GM23338 (cell line): ENCODE data around the gene DNAJC15. TPM values are rescaled to one million over a fixed set of nuclear protein-coding genes. Genes with fewer than 3 reads are reported as not detected.

Source experiments
- ATAC-seq: fragments of 200-7000 bp; cut with Tn5 transposase; 3 replicates; pipeline ENCODE4 v1.9.1; 2020
- DNase-seq: peaks from one replicate; pipeline ENCODE4 v3.0.0-alpha.2; 2015; ENCODE audit warnings: low spot score
- H2AFZ ChIP-seq: fragments of 200-600 bp; sonication (generic); 2 replicates; pipeline ENCODE4 v1.8.0; 2016; ENCODE audit warnings: antibody characterized with exemption, mild to moderate bottlenecking, moderate library complexity
- H3F3A ChIP-seq: fragments of 200-600 bp; sonication (generic); replicated peaks from 2 replicates; pipeline ENCODE4 v1.8.0; 2017; ENCODE audit warnings: antibody characterized with exemption, mixed run types, low read depth
- H3K27ac ChIP-seq: fragments of 200-600 bp; sonication (generic); 2 replicates; pipeline ENCODE4 v1.6.1; 2016; ENCODE audit warnings: low read depth
- H3K27me3 ChIP-seq: fragments of 200-600 bp; sonication (generic); 2 replicates; pipeline ENCODE4 v1.8.0; 2016; ENCODE audit warnings: mild to moderate bottlenecking, mixed run types, moderate library complexity; ENCODE audit not compliant: insufficient read depth
- H3K36me3 ChIP-seq: fragments of 200-600 bp; sonication (generic); 2 replicates; pipeline ENCODE4 v1.8.0; 2016; ENCODE audit warnings: mild to moderate bottlenecking; ENCODE audit not compliant: insufficient read depth
- H3K4me1 ChIP-seq: fragments of 200-600 bp; sonication (generic); 2 replicates; pipeline ENCODE4 v1.8.0; 2016; ENCODE audit warnings: mild to moderate bottlenecking, moderate library complexity; ENCODE audit not compliant: insufficient read depth
- H3K4me2 ChIP-seq: fragments of 200-600 bp; sonication (generic); 2 replicates; pipeline ENCODE4 v1.7.1; 2017; ENCODE audit warnings: mixed run types
- H3K4me3 ChIP-seq: fragments of 200-600 bp; sonication (generic); 2 replicates; pipeline ENCODE4 v1.6.1; 2016; ENCODE audit warnings: mixed run types
- H3K79me2 ChIP-seq: fragments of 200-600 bp; sonication (generic); replicated peaks from 2 replicates; pipeline ENCODE4 v1.8.0; 2017; ENCODE audit warnings: mild to moderate bottlenecking; ENCODE audit not compliant: insufficient read depth
- H3K9me2 ChIP-seq: fragments of 200-600 bp; sonication (generic); 2 replicates; pipeline ENCODE4 v1.8.0; 2017; ENCODE audit not compliant: insufficient read depth
- H4K20me1 ChIP-seq: fragments of 200-600 bp; sonication (generic); replicated peaks from 2 replicates; pipeline ENCODE4 v1.8.0; 2017; ENCODE audit warnings: mild to moderate bottlenecking; ENCODE audit not compliant: insufficient read depth
- H3K27ac Mint-ChIP-seq: 2 replicates; pipeline ENCODE4 v1.8.0; 2020; ENCODE audit warnings: inconsistent platforms, mild to moderate bottlenecking, moderate library complexity, mixed read lengths
- H3K27me3 Mint-ChIP-seq: 3 replicates; pipeline ENCODE4 v1.8.0; 2022; ENCODE audit warnings: low read depth, mild to moderate bottlenecking, moderate library complexity, mixed read lengths, inconsistent platforms; ENCODE audit not compliant: insufficient read depth, poor library complexity
- H3K36me3 Mint-ChIP-seq: 3 replicates; pipeline ENCODE4 v1.8.0; 2021; ENCODE audit warnings: low read depth, mild to moderate bottlenecking, inconsistent platforms, moderate library complexity, mixed read lengths
- H3K4me1 Mint-ChIP-seq: 3 replicates; pipeline ENCODE4 v1.8.0; 2020; ENCODE audit warnings: mild to moderate bottlenecking, inconsistent platforms, mixed read lengths
- H3K4me3 Mint-ChIP-seq: 3 replicates; pipeline ENCODE4 v1.8.0; 2021; ENCODE audit warnings: moderate library complexity, mild to moderate bottlenecking, inconsistent platforms, mixed read lengths
- H3K9me3 Mint-ChIP-seq: 3 replicates; pipeline ENCODE4 v1.8.0; 2020; ENCODE audit warnings: moderate library complexity, mild to moderate bottlenecking, inconsistent platforms, mixed read lengths
- EZH2 ChIP-seq: fragments of 200-600 bp; sonication (generic); IDR thresholded peaks from one replicate; pipeline ENCODE4 v1.8.0; 2017; ENCODE audit warnings: antibody characterized with exemption, mild to moderate bottlenecking, low read depth; ENCODE audit not compliant: unreplicated experiment
- EZH2phosphoT487 ChIP-seq: fragments of 200-600 bp; sonication (generic); IDR thresholded peaks from one replicate; pipeline ENCODE4 v1.8.1; 2018; ENCODE audit warnings: antibody characterized with exemption; ENCODE audit not compliant: unreplicated experiment
- NANOG ChIP-seq: IDR thresholded peaks from 2 replicates; pipeline ENCODE4 v1.6.1; 2016; ENCODE audit warnings: antibody characterized with exemption, borderline replicate concordance
- STAT1 ChIP-seq: IDR thresholded peaks from one replicate; pipeline ENCODE4 v1.6.1; 2016; ENCODE audit warnings: antibody characterized with exemption; ENCODE audit not compliant: unreplicated experiment
- ZNF331 ChIP-seq: fragments of 250-450 bp; sonication (Bioruptor Pico); IDR thresholded peaks from 2 replicates; pipeline ENCODE4 v1.5.0; 2020; ENCODE audit warnings: low read depth, mild to moderate bottlenecking, moderate library complexity
- ZNF462 ChIP-seq: fragments of 250-450 bp; sonication (Bioruptor Pico); IDR thresholded peaks from 2 replicates; pipeline ENCODE4 v1.5.0; 2020; ENCODE audit warnings: mild to moderate bottlenecking, moderate library complexity
- polyA plus RNA-seq: library from polyadenylated mRNA; unstranded; fragments of >200 nt; fragmentation: Nextera tagmentation; extraction: Ambion mirVana; gene quantifications from 2 replicates; pipeline ENCODE4 v1.2.1, GENCODE V29; 2016
- total RNA-seq: library from RNA; depleted of rRNA; stranded (reverse); fragments of >200 nt; shearing (Covaris generic); gene quantifications from 2 replicates; pipeline ENCODE4 v1.2.3, GENCODE V29; 2014
- TF ChIP-seq, protein P1 (sequence below): IDR thresholded peaks from 2 replicates; pipeline ENCODE4 v1.6.1; 2016; ENCODE audit warnings: antibody characterized with exemption

The DNAJC15 gene
- total and polyA plus RNA-seq, 2 experiments from 2014 or later, result 11.4 to 80.4 TPM

GRCh38 chr13:43014162-43014561 lies 9.2 kb upstream of the DNAJC15 start (continued):
- no peak for TF ChIP-seq ZNF462
- TF ChIP-seq ZNF331, result no peak
- TF ChIP-seq EZH2, result no peak

GRCh38 chr13:43016226-43016625 lies 7.2 kb upstream of the DNAJC15 start:
- Histone ChIP-seq H3K79me2 (no peaks in the 10 kb centered on the region), H4K20me1 (no peaks in the 10 kb centered on the region), H3K4me2 (no peak overlapping the region), H3K36me3 (no peaks in the 10 kb centered on the region), H3K9me2 (no peaks in the 10 kb centered on the region), H3K27ac (no peak overlapping the region), H3K27me3 (no peaks in the 10 kb centered on the region), H2AFZ (peak overlapping the region; percentile 43; the same call in 1 of the 2 replicates), H3K4me1 (peaks cover 14% of the 10 kb centered on the region), H3K4me3 (no peak overlapping the region), H3F3A (no peaks in the 10 kb centered on the region)
- no peak overlapping the region for H3K27ac Mint-ChIP-seq
- no peaks in the 10 kb centered on the region; the same call in 2 of the 3 replicates for H3K9me3 Mint-ChIP-seq
- no peaks in the 10 kb centered on the region for H3K36me3 Mint-ChIP-seq
- DNase-seq, result peak; percentile 29
- H3K4me1 Mint-ChIP-seq, result no peaks in the 10 kb centered on the region
- no peak overlapping the region for H3K4me3 Mint-ChIP-seq
- H3K27me3 Mint-ChIP-seq, result no peaks in the 10 kb centered on the region
- ATAC-seq, result no peak; the same call in 2 of the 3 replicates
- no peak for TF ChIP-seq EZH2phosphoT487
- no peak for TF ChIP-seq ZNF462
- TF ChIP-seq, protein P1, sequence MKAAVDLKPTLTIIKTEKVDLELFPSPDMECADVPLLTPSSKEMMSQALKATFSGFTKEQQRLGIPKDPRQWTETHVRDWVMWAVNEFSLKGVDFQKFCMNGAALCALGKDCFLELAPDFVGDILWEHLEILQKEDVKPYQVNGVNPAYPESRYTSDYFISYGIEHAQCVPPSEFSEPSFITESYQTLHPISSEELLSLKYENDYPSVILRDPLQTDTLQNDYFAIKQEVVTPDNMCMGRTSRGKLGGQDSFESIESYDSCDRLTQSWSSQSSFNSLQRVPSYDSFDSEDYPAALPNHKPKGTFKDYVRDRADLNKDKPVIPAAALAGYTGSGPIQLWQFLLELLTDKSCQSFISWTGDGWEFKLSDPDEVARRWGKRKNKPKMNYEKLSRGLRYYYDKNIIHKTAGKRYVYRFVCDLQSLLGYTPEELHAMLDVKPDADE, result no peak
- TF ChIP-seq STAT1, result no peak
- TF ChIP-seq ZNF331, result no peak
- TF ChIP-seq EZH2, result no peak
- no peak for TF ChIP-seq NANOG
